Breast epithelium (tissue), 3 donors: Measurements from ENCODE around the gene KPNA4.

ENCODE experiments used
- CTCF ChIP-seq, 3 donors: fragments of 450-650 bp; IDR thresholded peaks; one replicate each; pipeline ENCODE4 v1.5.1; 2016 to 2017; ENCODE audit warnings: antibody characterized with exemption in 3 of 3, mild to moderate bottlenecking in 3 of 3, moderate library complexity in 3 of 3
- POLR2A ChIP-seq: fragments of 450-650 bp; IDR thresholded peaks from one replicate; pipeline ENCODE4 v1.6.1; 2016; ENCODE audit warnings: antibody characterized with exemption, mild to moderate bottlenecking, moderate library complexity

GRCh38 chr3:160598865-160599264 is 33.5 kb upstream of the KPNA4 start:
- TF ChIP-seq CTCF (IDR thresholded peaks at IDR 0.05) (no peak), POLR2A (no peak)
